Measurements from ENCODE around the gene IDH2.

DNA sequence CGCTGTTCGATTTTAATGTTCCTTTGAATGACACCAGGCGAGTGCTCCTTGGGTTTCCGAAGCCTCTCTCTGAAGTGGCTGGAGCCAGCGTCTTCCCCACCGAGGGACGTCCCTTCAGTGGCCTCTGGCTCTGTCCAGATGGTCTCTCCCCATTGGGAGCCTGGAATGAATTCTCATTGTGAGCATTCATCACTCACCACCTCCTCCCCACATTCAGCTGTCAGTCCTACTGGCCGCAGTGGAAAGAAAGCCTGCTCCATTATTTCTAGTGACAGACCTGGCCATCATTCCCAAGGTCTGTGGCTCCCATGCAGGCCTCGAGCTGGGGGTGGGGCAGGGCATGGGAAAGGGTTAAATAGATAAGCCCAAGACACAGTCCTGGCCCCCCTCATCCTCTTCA, 65.9 kb downstream of the IDH2 start:
- TF ChIP-seq, protein P1, sequence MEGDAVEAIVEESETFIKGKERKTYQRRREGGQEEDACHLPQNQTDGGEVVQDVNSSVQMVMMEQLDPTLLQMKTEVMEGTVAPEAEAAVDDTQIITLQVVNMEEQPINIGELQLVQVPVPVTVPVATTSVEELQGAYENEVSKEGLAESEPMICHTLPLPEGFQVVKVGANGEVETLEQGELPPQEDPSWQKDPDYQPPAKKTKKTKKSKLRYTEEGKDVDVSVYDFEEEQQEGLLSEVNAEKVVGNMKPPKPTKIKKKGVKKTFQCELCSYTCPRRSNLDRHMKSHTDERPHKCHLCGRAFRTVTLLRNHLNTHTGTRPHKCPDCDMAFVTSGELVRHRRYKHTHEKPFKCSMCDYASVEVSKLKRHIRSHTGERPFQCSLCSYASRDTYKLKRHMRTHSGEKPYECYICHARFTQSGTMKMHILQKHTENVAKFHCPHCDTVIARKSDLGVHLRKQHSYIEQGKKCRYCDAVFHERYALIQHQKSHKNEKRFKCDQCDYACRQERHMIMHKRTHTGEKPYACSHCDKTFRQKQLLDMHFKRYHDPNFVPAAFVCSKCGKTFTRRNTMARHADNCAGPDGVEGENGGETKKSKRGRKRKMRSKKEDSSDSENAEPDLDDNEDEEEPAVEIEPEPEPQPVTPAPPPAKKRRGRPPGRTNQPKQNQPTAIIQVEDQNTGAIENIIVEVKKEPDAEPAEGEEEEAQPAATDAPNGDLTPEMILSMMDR (optimal IDR thresholded peaks at IDR 0.05 in 1 of 3, IDR thresholded peaks at IDR 0.05 in 1 of 3, conservative IDR thresholded peaks at IDR 0.05 in 1 of 3; ENCODE audit: extremely low read depth in 1 of 3, insufficient read depth in 2 of 3, low read length in 3 of 3): no peak
- no peak for TF ChIP-seq EZH2 (IDR thresholded peaks at IDR 0.05; ENCODE audit: low read length)
